Measurements from ENCODE around the gene RGS7.

GRCh38 chr1:240835291-240835690 is 521.7 kb downstream of the RGS7 start:
- TF ChIP-seq CTCF (IDR thresholded peaks at IDR 0.05), result no peak
- TF ChIP-seq POLR2A (IDR thresholded peaks at IDR 0.05), result no peak

Data from Peyer's patch (tissue), 4 donors.